ENCODE data around the gene CD276.
"Not testable (repeated sequence)": the region's sequence is repeated elsewhere in the genome, so short reads cannot be mapped to it uniquely, and the experiment has no call there.

The CD276 gene

DNA sequence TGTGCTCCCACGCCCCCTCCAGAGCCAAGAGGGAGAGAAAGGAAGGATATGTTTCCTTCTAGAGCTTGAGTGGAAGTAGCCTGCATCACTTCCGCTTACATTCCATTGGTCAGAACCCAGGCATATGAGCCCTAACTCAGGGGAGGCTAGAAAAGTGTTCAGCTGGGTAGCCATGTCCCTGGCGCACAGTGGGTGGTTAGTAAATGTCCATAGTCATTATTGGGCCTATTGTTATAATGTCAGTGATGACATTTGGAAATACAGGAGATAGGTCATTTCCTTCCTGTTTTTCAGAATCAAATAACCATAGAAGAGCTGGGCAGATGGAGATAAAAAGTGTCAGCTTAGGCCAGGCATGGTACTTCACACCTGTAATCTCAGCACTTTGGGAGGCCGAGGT, 27.3 kb downstream of the CD276 start:
- DNase-seq = no peak

DNA sequence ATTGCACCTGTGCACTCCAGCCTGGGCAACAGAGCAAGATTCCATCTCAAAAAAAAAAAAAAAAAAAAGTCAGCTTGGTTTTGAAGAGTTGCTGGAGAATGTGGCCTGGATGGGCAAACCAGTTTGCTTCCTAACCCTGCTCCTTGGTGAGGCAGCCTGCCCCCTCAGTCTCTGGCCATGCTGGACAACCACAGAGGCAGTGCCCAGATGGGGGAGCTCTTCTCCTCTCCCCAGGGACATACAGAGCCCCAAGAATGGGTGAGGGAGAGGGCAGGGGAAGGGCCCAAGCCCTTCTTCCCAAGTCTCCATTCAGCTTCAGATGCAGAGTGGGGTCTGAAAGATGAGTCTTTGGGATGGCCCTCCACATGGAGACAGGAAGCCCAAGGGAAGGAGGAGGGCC, 27.9 kb downstream of the CD276 start:
- DNase-seq = no peak

DNA sequence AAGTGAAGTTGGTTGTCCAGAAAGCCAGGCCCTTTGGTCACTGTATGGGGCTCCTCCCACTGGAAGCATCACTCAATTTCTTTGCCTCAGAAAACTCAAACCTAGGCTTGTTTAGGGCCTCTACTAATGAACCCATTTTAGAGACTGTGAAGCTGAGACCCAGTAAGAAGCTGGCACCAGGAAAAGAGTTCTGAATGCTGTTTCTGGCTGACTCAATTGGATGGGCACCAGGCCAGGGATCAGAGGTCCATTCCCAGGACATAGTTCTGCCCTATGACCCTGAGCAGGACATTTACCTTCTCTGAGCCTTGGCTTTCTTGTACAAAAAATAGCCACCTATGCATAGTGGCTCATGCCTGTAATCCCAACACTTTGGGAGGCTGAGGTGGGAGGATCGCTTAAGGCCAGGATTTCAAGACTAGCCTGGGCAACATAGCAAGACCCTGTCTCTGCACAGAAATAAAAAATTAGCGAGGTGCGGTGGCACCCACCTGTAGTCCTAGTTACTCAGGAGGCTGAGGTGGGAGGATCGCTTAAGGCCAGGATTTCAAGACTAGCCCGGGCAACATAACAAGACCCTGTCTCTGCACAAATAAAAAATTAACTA, 30.6 kb downstream of the CD276 start:
- no peak for DNase-seq

- no peak for DNase-seq
Measured at GRCh38 chr15:73715417-73715816, 31.2 kb downstream of the CD276 start.

DNA sequence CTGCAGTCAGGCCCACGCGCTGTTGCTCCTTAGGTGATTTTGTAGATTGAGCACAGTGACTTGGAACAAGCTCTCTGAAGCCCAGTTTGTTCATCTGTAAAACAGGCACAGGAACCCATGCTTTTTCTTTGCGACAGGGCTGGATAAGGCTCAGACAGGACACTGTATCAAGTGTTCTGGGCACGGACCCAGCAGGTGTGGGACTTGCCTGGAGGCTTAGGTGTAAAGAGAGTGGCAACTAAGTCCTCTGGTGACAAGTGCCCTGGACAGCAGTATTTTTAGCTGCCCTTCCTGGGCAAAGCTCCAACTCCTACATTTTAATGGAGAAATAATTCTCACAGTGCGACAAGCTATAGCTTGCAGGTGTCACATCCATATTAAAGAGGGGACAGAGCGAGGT, 32.2 kb downstream of the CD276 start:
- no peak for DNase-seq

DNA sequence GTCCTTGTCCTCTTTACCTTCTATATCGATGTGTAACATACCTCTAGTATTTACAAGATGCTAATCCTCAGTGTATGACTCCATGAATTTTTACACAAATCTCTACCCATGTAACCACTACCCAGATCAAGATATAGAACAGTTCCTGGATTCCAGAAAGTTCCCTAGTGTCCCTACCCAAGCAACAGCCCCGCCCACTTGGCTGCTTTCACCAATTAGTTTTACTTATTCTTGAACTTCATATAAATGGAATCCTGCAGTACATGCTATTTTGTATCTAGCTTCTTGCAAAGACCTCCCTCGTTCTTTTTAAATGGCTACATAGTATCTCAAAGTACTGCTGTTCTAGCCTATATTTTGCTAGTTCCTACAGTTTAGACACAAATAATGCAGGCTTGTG, 33.0 kb downstream of the CD276 start:
- DNase-seq = no peak

- DNase-seq = no peak
Measured at GRCh38 chr15:73717802-73718201, 33.6 kb downstream of the CD276 start.

DNA sequence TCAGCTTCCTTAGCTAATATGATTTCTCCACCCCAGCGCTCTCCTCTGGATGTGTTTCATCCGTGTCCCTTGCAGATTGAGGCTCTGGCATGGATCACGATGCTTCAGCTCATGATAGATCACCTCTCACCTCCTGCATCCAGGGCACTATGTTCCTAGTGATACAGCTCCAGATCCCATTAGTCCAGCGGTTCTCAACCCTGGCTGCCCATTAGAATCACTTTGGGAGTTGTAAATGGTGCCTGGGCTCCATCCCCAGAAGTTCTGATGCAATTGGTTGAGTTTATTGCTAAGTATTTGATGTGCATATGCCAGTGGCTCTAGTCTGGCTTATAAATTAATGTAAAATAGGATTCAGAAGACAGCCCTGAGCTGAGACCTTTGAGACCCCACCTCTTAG, 34.5 kb downstream of the CD276 start:
- DNase-seq = no peak

DNA sequence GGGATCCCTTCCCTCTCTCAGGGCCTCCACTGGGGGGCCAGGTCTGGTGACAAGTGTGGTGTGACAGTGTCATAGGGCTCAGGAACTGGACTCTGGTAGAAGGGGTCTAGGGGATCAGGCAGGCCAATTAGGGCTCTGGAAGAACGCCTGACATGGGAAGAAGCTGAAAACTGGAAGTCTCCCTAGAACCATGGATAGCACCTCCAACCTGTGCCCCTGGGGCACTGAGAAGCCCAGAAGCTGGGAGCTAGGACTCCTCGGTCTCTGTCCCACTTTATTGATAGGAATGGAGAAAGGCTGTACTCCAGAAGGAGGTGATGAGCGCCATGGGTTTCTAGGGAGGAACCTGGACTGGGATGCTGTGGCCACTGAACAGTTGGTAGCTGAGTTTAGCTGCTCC, 38.2 kb downstream of the CD276 start:
- no peak for DNase-seq

DNA sequence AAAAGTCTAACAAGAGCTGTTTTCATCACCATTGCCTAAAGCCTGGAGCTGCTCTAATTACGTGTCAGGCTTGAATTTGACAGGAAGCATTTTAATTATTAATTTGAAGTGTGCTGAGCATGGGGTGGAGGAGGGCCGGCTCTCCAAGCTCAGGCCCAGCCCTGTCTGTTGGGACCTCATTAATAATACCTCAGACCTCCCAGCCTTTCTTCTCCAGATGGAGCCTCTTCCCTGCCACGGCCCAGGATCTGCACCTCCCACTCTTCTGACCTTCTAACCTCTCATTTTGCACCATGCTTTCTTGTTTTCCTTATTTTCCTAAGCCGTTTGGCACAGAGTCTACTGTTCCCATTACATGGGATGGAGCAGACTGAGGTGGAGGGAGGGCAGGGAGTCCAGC, 39.0 kb downstream of the CD276 start:
- DNase-seq = no peak

DNA sequence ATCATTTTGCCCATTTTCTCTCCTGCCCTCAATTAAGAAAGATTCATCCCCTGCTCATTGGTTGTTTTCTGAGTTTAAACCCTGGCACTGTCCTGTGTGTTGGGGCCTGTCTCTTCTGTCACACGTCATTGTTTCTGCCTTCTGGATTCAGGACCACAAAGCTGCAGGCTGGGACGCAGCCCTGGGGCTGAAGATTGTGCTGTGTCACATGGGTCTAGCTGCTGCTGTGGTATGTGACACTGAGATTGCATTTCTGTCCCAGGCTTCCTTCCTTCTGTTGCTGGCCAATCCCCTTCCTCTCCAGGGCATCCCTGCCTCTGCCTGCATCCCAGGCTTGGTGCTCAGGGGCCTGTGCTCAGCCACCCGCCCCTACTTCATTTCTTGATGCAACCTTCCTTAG, 40.0 kb downstream of the CD276 start:
- DNase-seq = no peak

DNA sequence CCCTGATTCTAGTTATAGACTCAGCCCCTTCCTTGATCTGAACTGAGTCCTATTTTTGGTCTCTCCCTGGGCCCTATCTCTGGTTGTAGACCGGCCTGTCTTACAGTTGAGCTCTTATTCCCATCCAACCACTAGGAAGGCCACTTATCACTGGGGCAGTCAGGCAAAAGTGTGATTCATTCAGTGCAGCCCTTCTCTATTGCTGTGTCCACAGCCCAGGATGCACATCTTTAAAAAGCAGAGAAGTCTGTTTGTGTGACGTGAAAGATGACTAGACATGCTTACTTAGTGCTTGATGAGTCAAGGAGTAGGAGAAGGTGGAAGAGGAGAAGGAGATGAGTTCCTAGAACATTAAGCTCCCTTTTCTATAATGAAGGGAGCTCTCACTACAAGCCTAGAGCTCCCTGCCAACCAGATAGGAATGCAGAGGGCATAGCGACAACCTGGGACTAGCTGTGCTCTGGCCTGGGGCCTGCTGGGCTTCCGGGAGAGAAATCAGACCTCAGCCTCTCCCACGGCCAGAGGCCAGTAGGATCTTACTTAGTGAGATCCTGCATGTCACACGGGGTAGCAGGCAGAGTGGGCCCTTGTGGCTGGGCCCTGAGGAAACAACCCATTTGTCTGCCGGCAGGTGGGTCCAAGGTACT, 43.3 kb downstream of the CD276 start:
- no peak for DNase-seq

DNA sequence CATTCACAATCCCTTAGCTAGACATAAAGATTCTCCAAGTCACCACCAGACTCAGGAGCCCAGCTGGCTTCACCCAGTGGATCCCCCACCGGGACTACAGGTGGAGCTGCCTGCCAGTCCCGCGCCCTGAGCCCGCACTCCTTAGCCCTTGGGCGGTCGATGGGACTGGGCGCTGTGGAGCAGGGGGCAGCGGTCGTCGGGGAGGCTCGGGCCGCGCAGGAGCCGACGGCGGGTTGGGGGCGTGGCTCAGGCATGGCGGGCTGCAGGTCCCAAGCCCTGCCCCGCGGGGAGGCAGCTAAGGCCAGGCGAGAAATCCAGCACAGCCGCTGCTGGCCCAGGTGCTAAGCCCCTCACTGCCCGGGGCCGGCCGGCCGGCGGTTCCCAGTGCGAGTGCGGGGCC, 47.9 kb downstream of the CD276 start:
- not testable (repeated sequence) for DNase-seq

DNA sequence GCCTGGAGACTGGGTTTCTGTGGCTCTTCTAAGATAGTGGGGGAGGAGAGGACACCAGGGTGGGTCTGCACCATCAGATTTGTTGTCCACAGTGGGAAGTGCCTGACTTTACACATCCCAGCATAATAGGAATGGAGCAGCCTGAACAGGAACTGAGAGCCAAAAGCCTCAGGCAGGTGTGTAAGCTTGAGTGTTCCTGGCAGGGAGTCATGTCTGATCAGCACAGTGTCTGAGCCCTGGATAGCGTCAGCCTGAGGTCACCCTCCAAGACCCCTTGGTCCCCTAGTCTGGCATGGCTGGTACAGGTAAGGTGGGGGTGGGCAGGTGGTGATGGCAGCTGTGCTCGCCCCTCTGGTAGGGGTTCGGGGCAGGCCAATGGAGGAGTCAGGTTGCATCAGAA, 48.7 kb downstream of the CD276 start:
- DNase-seq = no peak

DNA sequence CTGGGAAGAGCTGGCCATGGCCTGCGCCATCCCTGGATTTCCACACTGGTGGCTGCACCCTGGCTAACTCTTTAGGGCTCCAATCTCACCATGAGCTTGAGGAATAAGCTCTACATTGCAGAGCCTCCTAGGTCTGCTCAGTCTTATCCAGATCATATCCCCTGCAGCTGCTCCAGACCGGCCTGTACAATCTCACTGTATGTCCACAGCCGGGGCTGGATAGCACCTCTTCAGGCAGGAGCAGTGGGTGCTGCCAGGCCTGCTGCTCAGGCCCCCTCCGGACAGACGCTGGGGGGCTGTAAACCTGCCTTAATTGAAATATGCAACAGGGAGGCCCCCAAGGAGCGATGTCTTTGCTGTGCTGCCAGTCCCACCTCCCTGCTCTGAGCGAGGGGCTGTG, 53.4 kb downstream of the CD276 start:
- no peak for DNase-seq

DNA sequence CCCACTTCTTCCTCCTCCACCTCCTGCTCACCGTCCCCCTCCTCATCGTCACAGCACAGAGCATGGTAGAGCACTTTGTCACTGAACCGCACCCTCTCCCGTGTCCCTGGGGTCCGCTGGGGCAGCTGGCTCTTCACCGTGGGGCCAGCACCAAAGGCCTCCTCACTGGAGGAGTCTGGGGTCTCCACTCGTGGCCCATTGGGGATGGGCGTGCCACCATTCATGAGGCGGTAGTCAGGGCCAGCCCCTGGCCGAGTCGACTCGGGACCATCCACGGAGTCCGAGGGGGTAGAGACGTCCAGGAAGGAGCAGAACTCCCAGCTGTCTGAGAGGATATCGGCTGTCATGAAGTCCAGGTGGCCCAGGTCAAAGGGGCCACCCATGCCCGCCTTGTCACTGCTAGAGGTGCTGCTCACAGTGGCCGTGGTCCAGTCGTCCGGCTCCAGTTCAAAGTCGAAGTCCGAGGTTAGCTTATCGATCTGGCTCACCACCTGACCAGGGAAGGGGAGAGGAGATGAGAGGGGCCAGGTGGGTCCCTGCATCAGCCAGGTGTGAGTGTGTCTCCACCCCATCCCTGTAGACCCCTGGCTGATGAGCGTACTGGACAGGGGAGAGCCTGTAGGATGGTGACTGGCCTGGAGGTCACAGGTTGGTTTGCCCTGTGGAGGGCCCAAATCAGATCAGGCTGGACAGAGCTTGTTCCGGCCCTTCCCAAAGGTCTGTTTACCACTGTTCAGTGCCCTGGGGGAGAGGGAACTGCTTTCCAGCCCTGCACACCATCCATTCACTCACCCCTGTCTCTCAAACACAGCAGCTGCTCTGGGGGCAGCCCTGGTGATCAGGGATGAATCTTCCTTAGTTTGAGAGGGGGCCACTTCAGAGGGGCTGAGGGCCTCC, 56.2 kb downstream of the CD276 start:
- no peak for DNase-seq

DNA sequence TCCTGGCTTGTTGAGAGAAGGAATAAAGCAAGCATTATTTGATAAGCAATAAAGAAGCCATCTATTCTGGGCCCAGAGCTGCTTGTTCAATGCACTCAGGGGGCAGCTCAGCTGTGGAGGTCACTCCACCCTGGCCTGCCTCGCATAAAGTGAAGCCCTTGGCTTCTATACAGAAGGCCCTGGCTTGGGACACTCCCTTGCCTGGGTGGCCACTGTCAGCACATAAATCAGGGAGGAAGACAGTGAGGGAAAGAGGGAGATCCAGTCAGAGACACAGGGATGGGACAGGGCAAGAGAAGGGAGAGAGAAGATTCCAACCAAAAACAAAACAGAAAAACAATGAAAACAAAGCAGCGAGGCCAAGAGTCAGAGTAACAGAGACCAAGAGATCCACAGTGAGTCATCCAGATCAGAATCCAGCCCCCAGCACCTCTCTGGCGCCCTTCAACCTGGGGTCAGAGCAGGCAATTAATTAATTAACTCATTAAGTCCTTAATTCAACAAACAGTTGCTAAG, 57.2 kb downstream of the CD276 start:
- no peak for DNase-seq

DNA sequence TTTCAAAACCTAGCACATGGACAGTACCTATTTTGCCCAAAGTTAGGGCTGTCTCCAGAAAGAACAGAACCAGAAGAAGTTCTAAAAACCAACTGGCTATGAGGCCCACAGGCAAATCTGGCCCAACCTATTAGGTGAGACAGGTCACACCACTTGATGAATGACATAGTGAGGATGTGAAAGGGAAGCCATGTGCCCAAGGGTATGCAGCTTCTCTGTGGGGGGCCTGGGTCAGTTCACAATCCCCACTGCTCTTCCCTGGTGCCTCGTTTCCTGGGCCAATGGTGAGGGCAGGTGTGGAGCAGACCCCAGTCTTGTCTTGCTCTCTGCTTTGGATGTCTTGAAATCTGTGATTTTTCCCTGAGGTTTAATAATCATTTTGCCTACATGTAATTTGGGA, 60.1 kb downstream of the CD276 start:
- no peak for DNase-seq

DNA sequence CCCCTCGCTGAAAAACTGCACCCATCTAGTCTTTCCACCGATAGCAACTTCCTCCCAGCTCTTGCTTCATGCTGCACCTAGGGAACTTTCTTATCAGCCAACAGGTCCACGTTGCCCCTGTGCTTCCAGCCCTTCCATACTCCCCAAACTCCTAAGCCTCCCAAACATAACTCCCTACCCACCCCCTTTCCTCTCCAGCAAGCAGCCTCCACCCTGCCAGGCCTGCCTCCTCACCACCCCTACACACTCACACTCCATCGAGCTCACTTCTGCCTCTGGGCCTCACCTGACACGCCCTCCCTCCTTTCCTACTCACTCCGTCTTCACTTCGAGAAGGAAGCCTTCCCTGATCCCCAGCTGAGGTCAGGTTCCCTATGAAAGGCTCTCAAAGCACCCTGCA, 60.9 kb downstream of the CD276 start:
- no peak for DNase-seq

- no peak for DNase-seq
Measured at GRCh38 chr15:73746261-73746660, 62.1 kb downstream of the CD276 start.

GRCh38 chr15:73746883-73747282, 62.7 kb downstream of the CD276 start:
- DNase-seq = no peak

GRCh38 chr15:73747847-73748590, 63.8 kb downstream of the CD276 start:
- DNase-seq = no peak

DNA sequence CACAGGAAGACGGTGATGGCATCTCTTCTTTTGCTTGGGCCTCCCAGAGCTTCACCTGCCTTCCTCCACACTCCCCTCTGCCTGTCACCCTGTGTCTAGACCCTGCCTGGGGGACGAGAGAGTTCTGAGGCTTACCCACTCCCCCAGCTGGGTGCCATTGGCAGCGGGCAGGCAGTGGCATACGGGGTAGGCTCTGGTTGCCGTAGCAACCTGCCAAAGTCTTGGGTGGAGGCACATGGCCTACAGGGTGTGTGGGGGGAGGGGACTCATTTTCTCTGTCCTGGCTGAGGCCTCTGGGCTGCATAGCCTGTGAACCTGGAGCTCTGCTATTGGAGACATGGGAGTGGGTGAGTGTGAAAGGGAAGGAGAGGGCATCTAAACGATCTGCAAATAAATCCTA, 64.5 kb downstream of the CD276 start:
- DNase-seq = no peak
